Natural killer cell (primary cell): ENCODE results near the gene DIP2C. TPM values are rescaled to one million over a fixed set of nuclear protein-coding genes. Genes with fewer than 3 reads are reported as not detected.
"Not testable (repeated sequence)": the region's sequence is repeated elsewhere in the genome, so short reads cannot be mapped to it uniquely, and the experiment has no call there.

ENCODE experiments used
- ATAC-seq, 3 donors: fragments of 150-1000 bp in 2 of 3; fragments of 200-7000 bp in 1 of 3; cut with Tn5 transposase; 1 replicate in 1 of 3; 2 replicates in 2 of 3; pipeline ENCODE4 v1.10.0; 2021; ENCODE audit warnings: mild to moderate bottlenecking in 2 of 3, moderate library complexity in 2 of 3
- DNase-seq, 2 donors: peaks; one replicate each; pipeline versions ENCODE4 v3.0.0 to v3.0.0-alpha.2; 2013 to 2021; ENCODE audit warnings: mixed read lengths in 1 of 2
- H3K27ac ChIP-seq: one replicate; pipeline ENCODE4 v1.5.1; 2013; ENCODE audit warnings: mild to moderate bottlenecking, low read length
- H3K27me3 ChIP-seq: one replicate; pipeline ENCODE4 v1.6.1; 2013; ENCODE audit warnings: low read length; ENCODE audit not compliant: control insufficient read depth, insufficient read depth
- H3K36me3 ChIP-seq: one replicate; pipeline ENCODE4 v1.6.1; 2013; ENCODE audit warnings: low read length; ENCODE audit not compliant: control insufficient read depth, insufficient read depth
- H3K4me1 ChIP-seq: one replicate; pipeline ENCODE4 v1.6.1; 2013; ENCODE audit warnings: low read length; ENCODE audit not compliant: control insufficient read depth, insufficient read depth
- H3K4me3 ChIP-seq: one replicate; pipeline ENCODE4 v1.5.1; 2013; ENCODE audit warnings: low read length
- H3K9me3 ChIP-seq: one replicate; pipeline ENCODE4 v1.6.1; 2013; ENCODE audit warnings: low read length; ENCODE audit not compliant: control insufficient read depth, insufficient read depth
- H3K27ac Mint-ChIP-seq, 2 donors: one replicate each; pipeline ENCODE4 v1.8.0; 2022; ENCODE audit warnings: mild to moderate bottlenecking in 2 of 2, mixed read lengths in 2 of 2, moderate library complexity in 1 of 2
- H3K27me3 Mint-ChIP-seq, 2 donors: one replicate each; pipeline ENCODE4 v1.8.0; 2022; ENCODE audit warnings: low read depth in 2 of 2, mixed read lengths in 2 of 2
- H3K36me3 Mint-ChIP-seq: one replicate; pipeline ENCODE4 v1.8.0; 2022; ENCODE audit warnings: mixed read lengths
- H3K4me1 Mint-ChIP-seq, 2 donors: one replicate each; pipeline ENCODE4 v1.8.0; 2022; ENCODE audit warnings: mixed read lengths in 2 of 2
- H3K4me3 Mint-ChIP-seq: one replicate; pipeline ENCODE4 v1.8.0; 2022; ENCODE audit warnings: mild to moderate bottlenecking, moderate library complexity, mixed read lengths
- H3K9me3 Mint-ChIP-seq, 2 donors: one replicate each; pipeline ENCODE4 v1.8.0; 2022; ENCODE audit warnings: mixed read lengths in 2 of 2
- CTCF ChIP-seq: fragments of 200-600 bp; IDR thresholded peaks from one replicate; pipeline ENCODE4 v1.8.0; 2022; ENCODE audit warnings: antibody characterized with exemption
- WGBS: methylation state at CpG from one replicate; pipeline ENCODE4 v1.1.7; 2013; ENCODE audit warnings: missing lambda C conversion rate; ENCODE audit not compliant: insufficient coverage; 5-methylcytosine and 5-hydroxymethylcytosine counted together
- intact Hi-C: fragments of 100-400 bp; cut with micrococcal nuclease; formaldehyde crosslinking; loops from one replicate; pipeline ENCODE4 v1.14.2; 2022
- total RNA-seq, 4 donors: library from RNA; stranded (reverse); fragments of 120-200 nt in 1 of 4; gene quantifications; one replicate each; pipeline versions ENCODE4 v1.2.3 to v1.2.4, GENCODE V29; 2013 to 2022

Gene DIP2C
- total RNA-seq, 3 donors from 2014 or later (not counting 1 experiment from before 2014, with no cell fraction given), result 1.5 to 5.8 (median 3.8) TPM

GRCh38 chr10:306007-306674, 383.3 kb downstream of the DIP2C start:
- no peak overlapping the region for H3K4me3 Mint-ChIP-seq
- Histone ChIP-seq H3K9me3 (no peaks in the 10 kb centered on the region), H3K27ac (no peak overlapping the region), H3K27me3 (no peaks in the 10 kb centered on the region), H3K36me3 (no peaks in the 10 kb centered on the region), H3K4me3 (no peak overlapping the region), H3K4me1 (peaks cover 7% of the 10 kb centered on the region)
- ATAC-seq (no peak), DNase-seq (no peak)
- H3K27me3 Mint-ChIP-seq, result peaks cover 0 to 6% of the 10 kb centered on the region in 2 donors
- TF ChIP-seq CTCF, result no peak
- no peak overlapping the region for H3K27ac Mint-ChIP-seq
- WGBS, result 89% methylated on average over 6 of the region's 6 CpGs
- no peaks in the 10 kb centered on the region for H3K36me3 Mint-ChIP-seq
- H3K9me3 Mint-ChIP-seq, result no peaks in the 10 kb centered on the region
- peaks cover 0 to 8% of the 10 kb centered on the region in 2 donors for H3K4me1 Mint-ChIP-seq
- intact Hi-C loops, result no loop called here

GRCh38 chr10:305034-305433, 384.4 kb downstream of the DIP2C start:
- intact Hi-C loops, result no loop called here
- no peak for TF ChIP-seq CTCF
- H3K4me1 Mint-ChIP-seq, result peaks cover 0 to 8% of the 10 kb centered on the region in 2 donors

GRCh38 chr10:301536-301935, 387.9 kb downstream of the DIP2C start:
- Mint-ChIP-seq H3K27ac (no peak overlapping the region), H3K27me3 (peaks cover 0 to 2% of the 10 kb centered on the region in 2 donors)

More at GRCh38 chr10:305034-305433, 384.4 kb downstream of the DIP2C start:
- Histone ChIP-seq H3K9me3 (no peaks in the 10 kb centered on the region), H3K4me1 (peaks cover 7% of the 10 kb centered on the region), H3K27me3 (no peaks in the 10 kb centered on the region), H3K27ac (no peak overlapping the region), H3K36me3 (no peaks in the 10 kb centered on the region), H3K4me3 (no peak overlapping the region)
- Mint-ChIP-seq H3K27ac (no peak overlapping the region), H3K36me3 (no peaks in the 10 kb centered on the region), H3K27me3 (peaks cover 0 to 3% of the 10 kb centered on the region in 2 donors), H3K9me3 (no peaks in the 10 kb centered on the region), H3K4me3 (no peak overlapping the region)
- DNase-seq (no peak), ATAC-seq (no peak)
- 94% methylated on average over 4 of the region's 4 CpGs for WGBS

GRCh38 chr10:300580-300979, 388.9 kb downstream of the DIP2C start:
- H3K36me3 Mint-ChIP-seq, ATAC-seq, H3K9me3 Mint-ChIP-seq, H3K36me3 ChIP-seq, H3K4me3 Mint-ChIP-seq, H3K27ac Mint-ChIP-seq, H3K27me3 ChIP-seq, H3K9me3 ChIP-seq, H3K27ac ChIP-seq, H3K27me3 Mint-ChIP-seq, H3K4me1 ChIP-seq, DNase-seq, H3K4me1 Mint-ChIP-seq, intact Hi-C loops, H3K4me3 ChIP-seq: not testable (repeated sequence)
- 97% methylated on average over 24 of the region's 31 CpGs for WGBS

More at GRCh38 chr10:301536-301935, 387.9 kb downstream of the DIP2C start:
- no peak for TF ChIP-seq CTCF
- WGBS, result 98% methylated on average over 9 of the region's 9 CpGs
- no peak overlapping the region for H3K27ac ChIP-seq
- ATAC-seq (no peak), DNase-seq (no peak)
- H3K4me1 ChIP-seq, result no peaks in the 10 kb centered on the region
- no peak overlapping the region for H3K4me3 ChIP-seq
- H3K27me3 ChIP-seq, result no peaks in the 10 kb centered on the region
- Mint-ChIP-seq H3K36me3 (no peaks in the 10 kb centered on the region), H3K4me3 (no peak overlapping the region), H3K9me3 (no peaks in the 10 kb centered on the region), H3K4me1 (no peaks in the 10 kb centered on the region)
- intact Hi-C loops, result no loop called here
- no peaks in the 10 kb centered on the region for H3K9me3 ChIP-seq
- H3K36me3 ChIP-seq, result no peaks in the 10 kb centered on the region
